Smooth muscle cell (in vitro differentiated cells): ENCODE results near the gene TAS2R16. TPM values are rescaled to one million over a fixed set of nuclear protein-coding genes. Genes with fewer than 3 reads are reported as not detected.
"Not testable (repeated sequence)": the region's sequence is repeated elsewhere in the genome, so short reads cannot be mapped to it uniquely, and the experiment has no call there.

ENCODE experiments used
- DNase-seq: peaks from one replicate; lab custom pipeline; 2025; ENCODE audit not compliant: unreplicated experiment; lab: John Stamatoyannopoulos, UW
- H2AFZ ChIP-seq: fragments of 200-600 bp; sonication (generic); 2 replicates; pipeline ENCODE4 v1.6.0; 2016; ENCODE audit warnings: antibody characterized with exemption, low read depth, mild to moderate bottlenecking
- H3F3A ChIP-seq: fragments of 200-600 bp; sonication (generic); 2 replicates; pipeline ENCODE4 v1.6.0; 2017; ENCODE audit warnings: antibody characterized with exemption, low read depth
- H3K27ac ChIP-seq: fragments of 200-600 bp; sonication (generic); 2 replicates; pipeline ENCODE4 v1.5.1; 2016; ENCODE audit warnings: low read depth, mild to moderate bottlenecking
- H3K27me3 ChIP-seq: fragments of 200-600 bp; sonication (generic); 2 replicates; pipeline ENCODE4 v1.6.1; 2016; ENCODE audit warnings: low read depth, mild to moderate bottlenecking
- H3K36me3 ChIP-seq: fragments of 200-600 bp; sonication (generic); 2 replicates; pipeline ENCODE4 v1.5.1; 2016; ENCODE audit warnings: low read depth
- H3K4me1 ChIP-seq: fragments of 200-600 bp; sonication (generic); 2 replicates; pipeline ENCODE4 v1.5.1; 2016; ENCODE audit warnings: low read depth
- H3K4me2 ChIP-seq: fragments of 200-600 bp; sonication (generic); 2 replicates; pipeline ENCODE4 v1.6.0; 2016; ENCODE audit warnings: mild to moderate bottlenecking
- H3K4me3 ChIP-seq: fragments of 200-600 bp; sonication (generic); 2 replicates; pipeline ENCODE4 v1.5.1; 2016; ENCODE audit warnings: mild to moderate bottlenecking
- H3K79me2 ChIP-seq: fragments of 200-600 bp; sonication (generic); 2 replicates; pipeline ENCODE4 v1.6.0; 2016; ENCODE audit warnings: low read depth, mild to moderate bottlenecking
- H3K9ac ChIP-seq: fragments of 200-600 bp; sonication (generic); 2 replicates; pipeline ENCODE4 v1.6.0; 2016; ENCODE audit warnings: low read depth
- H3K9me3 ChIP-seq: fragments of 200-600 bp; sonication (generic); replicated peaks from 2 replicates; pipeline ENCODE4 v1.5.1; 2016; ENCODE audit warnings: low read depth
- H4K20me1 ChIP-seq: fragments of 200-600 bp; sonication (generic); 2 replicates; pipeline ENCODE4 v1.6.0; 2016; ENCODE audit warnings: low read depth
- CTCF ChIP-seq: fragments of 200-600 bp; sonication (generic); IDR thresholded peaks from 2 replicates; pipeline ENCODE4 v1.5.1; 2017; ENCODE audit warnings: borderline replicate concordance, mild to moderate bottlenecking, antibody characterized with exemption; ENCODE audit not compliant: insufficient read depth, poor library complexity, severe bottlenecking
- WGBS: methylation state at CpG from one replicate; pipeline ENCODE4 v1.1.7; 2016; ENCODE audit warnings: low lambda C conversion rate; 5-methylcytosine and 5-hydroxymethylcytosine counted together
- polyA plus RNA-seq: library from polyadenylated mRNA; unstranded; fragments of >200 nt; fragmentation: Nextera tagmentation; extraction: Ambion mirVana; gene quantifications from 2 replicates; pipeline ENCODE4 v1.2.1, GENCODE V29; 2016
- total RNA-seq: library from RNA; depleted of rRNA; stranded (reverse); fragments of >200 nt; gene quantifications from 2 replicates; pipeline ENCODE4 v1.2.3, GENCODE V29; 2014

Gene TAS2R16
- total and polyA plus RNA-seq, 2 experiments from 2014 or later, result not detected

- Histone ChIP-seq H3K79me2 (no peaks in the 10 kb centered on the region), H3K4me2 (no peak overlapping the region), H3K27ac (no peak overlapping the region), H3K9ac (no peak overlapping the region), H3K9me3 (no peaks in the 10 kb centered on the region), H4K20me1 (no peaks in the 10 kb centered on the region), H2AFZ (no peak overlapping the region), H3K4me1 (no peaks in the 10 kb centered on the region), H3K4me3 (no peak overlapping the region), H3F3A (no peaks in the 10 kb centered on the region), H3K27me3 (no peaks in the 10 kb centered on the region), H3K36me3 (no peaks in the 10 kb centered on the region)
- no peak for DNase-seq
- TF ChIP-seq CTCF, result no peak
- 80% methylated on average over 2 of the region's 2 CpGs for whole genome bisulfite sequencing
These were observed 30.2 kb downstream of the TAS2R16 start for GRCh38 chr7:122965306-122965705.

- not testable (repeated sequence) for H4K20me1 ChIP-seq, H3K4me2 ChIP-seq, H3K4me3 ChIP-seq, DNase-seq, H3F3A ChIP-seq, H3K27ac ChIP-seq, H3K9me3 ChIP-seq, H3K79me2 ChIP-seq, H3K36me3 ChIP-seq, H2AFZ ChIP-seq, H3K9ac ChIP-seq, H3K4me1 ChIP-seq, H3K27me3 ChIP-seq
- WGBS, result 100% methylated on average over 2 of the region's 2 CpGs
These were observed 41.8 kb downstream of the TAS2R16 start for GRCh38 chr7:122953678-122954077.

GRCh38 chr7:122951006-122951405 is 44.5 kb downstream of the TAS2R16 start:
- 80% methylated on average over 2 of the region's 2 CpGs for WGBS
- H2AFZ ChIP-seq, result no peak overlapping the region
- H4K20me1 ChIP-seq, result no peaks in the 10 kb centered on the region
- no peaks in the 10 kb centered on the region for H3K4me1 ChIP-seq
- H3K36me3 ChIP-seq, result no peaks in the 10 kb centered on the region
- H3K4me3 ChIP-seq, result no peak overlapping the region
- H3K27ac ChIP-seq, result no peak overlapping the region
- H3K9ac ChIP-seq, result no peak overlapping the region
- no peaks in the 10 kb centered on the region for H3K27me3 ChIP-seq
- no peaks in the 10 kb centered on the region for H3K79me2 ChIP-seq
- no peaks in the 10 kb centered on the region for H3K9me3 ChIP-seq
- DNase-seq, result no peak
- TF ChIP-seq CTCF, result no peak
- no peak overlapping the region for H3K4me2 ChIP-seq
- H3F3A ChIP-seq, result no peaks in the 10 kb centered on the region

- Histone ChIP-seq H3K79me2 (no peaks in the 10 kb centered on the region), H4K20me1 (no peaks in the 10 kb centered on the region), H3K27ac (no peak overlapping the region), H3K9me3 (no peaks in the 10 kb centered on the region), H3K9ac (no peak overlapping the region), H3K36me3 (no peaks in the 10 kb centered on the region), H2AFZ (no peak overlapping the region), H3K4me1 (no peaks in the 10 kb centered on the region), H3F3A (no peaks in the 10 kb centered on the region), H3K4me2 (no peak overlapping the region), H3K27me3 (no peaks in the 10 kb centered on the region), H3K4me3 (no peak overlapping the region)
- TF ChIP-seq CTCF, result no peak
- WGBS, result 89% methylated on average over 1 of the region's 1 CpG
- no peak for DNase-seq
These were observed 46.3 kb downstream of the TAS2R16 start for GRCh38 chr7:122949186-122949585.

Other genes starting within 250 kb of the TAS2R16 start
- gene CADPS2, start 109.2 kb downstream of the TAS2R16 start, total RNA-seq, result 15.6 and 21.2 TPM in 2 replicates
- gene CADPS2, start 109.2 kb downstream of the TAS2R16 start, polyA plus RNA-seq, result 7.3 and 8.5 TPM in 2 replicates
- not detected in 2 replicates for gene SLC13A1, start 204.3 kb upstream of the TAS2R16 start, total RNA-seq
- not detected in 2 replicates for gene SLC13A1, start 204.3 kb upstream of the TAS2R16 start, polyA plus RNA-seq